A172 (cell line): Measurements from ENCODE around the gene RHBDL2. TPM values are rescaled to one million over a fixed set of nuclear protein-coding genes. Genes with fewer than 3 reads are reported as not detected.

Source experiments
- total RNA-seq: library from RNA; depleted of rRNA; stranded (reverse); fragments of >200 nt; shearing (Covaris generic); gene quantifications from 2 replicates; pipeline ENCODE4 v1.2.3, GENCODE V29; 2014; rRNA removed

The RHBDL2 gene
- total RNA-seq, 1 experiment from 2014 or later: 1.2 TPM

Other genes with a start within 250 kb of the RHBDL2 start
- 26.0 and 35.3 TPM in 2 replicates for gene RRAGC, start 82.1 kb downstream of the RHBDL2 start, total RNA-seq
- gene MYCBP, start 68.5 kb downstream of the RHBDL2 start, total RNA-seq: 15.2 and 22.3 TPM in 2 replicates
- gene GJA9, start 60.2 kb downstream of the RHBDL2 start, total RNA-seq: not detected in 2 replicates
- gene AKIRIN1, start 49.4 kb upstream of the RHBDL2 start, total RNA-seq: 61.3 and 64.5 TPM in 2 replicates
- 692 and 1,210 TPM in 2 replicates for gene NDUFS5, start 84.5 kb upstream of the RHBDL2 start, total RNA-seq